ENCODE results near the gene GDAP2. TPM values are rescaled to one million over a fixed set of nuclear protein-coding genes. Genes with fewer than 3 reads are reported as not detected.

The GDAP2 gene
- total and polyA plus RNA-seq, 4 donors, result 3.0 to 16.8 (median 9.1) TPM

- TF ChIP-seq REST (IDR thresholded peaks at IDR 0.05) (no peak), ATF3 (IDR thresholded peaks at IDR 0.05) (no peak), NR2F2 (IDR thresholded peaks at IDR 0.05) (no peak), EGR1 (IDR thresholded peaks at IDR 0.05; ENCODE audit: low read depth in 2 of 2) (no peak)
Observed at GRCh38 chr1:117877823-117878222, 51.6 kb downstream of the GDAP2 start (continued).

DNA sequence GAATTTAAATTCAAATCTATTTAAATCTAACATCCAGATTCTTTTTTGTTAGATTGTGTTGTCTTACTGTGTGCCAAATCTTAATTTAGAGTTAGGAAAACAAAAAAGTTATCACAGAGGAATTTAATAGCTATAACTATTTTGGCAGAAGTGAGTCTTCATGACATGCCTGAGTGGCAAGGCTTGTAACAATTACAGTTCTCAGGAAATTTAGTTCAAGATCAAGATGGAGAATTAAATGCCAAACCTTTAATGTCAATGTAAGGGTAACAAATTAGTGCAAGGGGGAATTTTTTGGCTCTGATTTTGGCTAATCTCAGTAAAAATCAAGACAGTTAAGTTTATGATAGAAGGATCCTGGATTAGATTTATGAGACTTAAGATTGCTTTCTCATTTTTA, 58.4 kb downstream of the GDAP2 start:
- peaks cover 0 to 12% (median 7%) of the 10 kb centered on the region in 4 donors for H3K9me3 ChIP-seq (ENCODE audit: control insufficient read depth in 4 of 4, low read length in 3 of 4)
- no peak overlapping the region for H3K27ac ChIP-seq (ENCODE audit: low read depth in 1 of 2, low read length in 2 of 2)
- H3K9ac ChIP-seq (ENCODE audit: low read depth in 1 of 2, low read length in 2 of 2), result no peak overlapping the region
- H3K36me3 ChIP-seq (ENCODE audit: control insufficient read depth in 4 of 4, insufficient read depth in 3 of 4, low read depth in 1 of 4, low read length in 3 of 4), result peaks cover 0 to 67% (median 58%) of the 10 kb centered on the region in 4 donors
- H3K27me3 ChIP-seq (ENCODE audit: control insufficient read depth in 4 of 4, insufficient read depth in 4 of 4, low read length in 3 of 4), result no peaks in the 10 kb centered on the region
- DNase-seq (ENCODE audit: low spot score), result no peak
- H3K4me3 ChIP-seq (ENCODE audit: low read depth in 1 of 3, low read length in 3 of 3), result no peak overlapping the region
- TF ChIP-seq EGR1 (IDR thresholded peaks at IDR 0.05; ENCODE audit: low read depth in 2 of 2) (no peak), FOXA1 (IDR thresholded peaks at IDR 0.05) (no peak), NR2F2 (IDR thresholded peaks at IDR 0.05) (no peak), REST (IDR thresholded peaks at IDR 0.05) (no peak), HNF4G (IDR thresholded peaks at IDR 0.05) (no peak), YY1 (IDR thresholded peaks at IDR 0.05) (no peak), ATF3 (IDR thresholded peaks at IDR 0.05) (no peak), SP1 (IDR thresholded peaks at IDR 0.05) (no peak), TAF1 (conservative IDR thresholded peaks at IDR 0.05) (no peak), CTCF (IDR thresholded peaks at IDR 0.05; ENCODE audit: low read depth, low read length, missing input control) (no peak), ZBTB33 (IDR thresholded peaks at IDR 0.05) (no peak), RAD21 (IDR thresholded peaks at IDR 0.05) (no peak)
- TF ChIP-seq, protein P1, sequence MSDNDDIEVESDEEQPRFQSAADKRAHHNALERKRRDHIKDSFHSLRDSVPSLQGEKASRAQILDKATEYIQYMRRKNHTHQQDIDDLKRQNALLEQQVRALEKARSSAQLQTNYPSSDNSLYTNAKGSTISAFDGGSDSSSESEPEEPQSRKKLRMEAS (IDR thresholded peaks at IDR 0.05), result no peak
- no peaks in the 10 kb centered on the region for H3K4me1 ChIP-seq (ENCODE audit: control insufficient read depth in 4 of 4, insufficient read depth in 4 of 4, low read length in 3 of 4)
